GM18511 (cell line): Measurements from ENCODE around the gene ZFP57.

Source experiments
- ATAC-seq: cut with Tn5 transposase; IDR thresholded peaks from one replicate; pipeline ENCODE4 v1.9.1; 2021; ENCODE audit warnings: mild to moderate bottlenecking, moderate library complexity; ENCODE audit not compliant: unreplicated experiment

Gene ZFP57

DNA sequence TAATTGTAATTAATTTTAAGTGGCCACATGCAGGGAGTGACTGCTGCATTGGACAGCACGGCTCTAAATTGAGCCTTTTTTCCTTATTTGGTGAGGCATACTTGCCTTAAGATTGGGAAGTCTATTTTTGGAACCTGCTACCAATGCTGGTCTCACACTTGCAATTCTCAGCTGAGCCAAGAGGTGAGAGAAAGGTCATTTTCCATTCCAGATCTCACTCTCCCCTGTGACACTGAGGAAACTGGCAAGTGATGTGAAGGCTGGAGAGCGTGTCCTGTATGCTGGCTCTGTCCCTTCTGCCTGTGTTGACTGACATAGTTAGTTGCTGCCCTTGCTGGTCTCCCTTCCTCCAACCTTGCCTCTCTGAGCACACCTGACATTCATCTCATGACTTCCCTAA lies 24.8 kb downstream of the ZFP57 start:
- no peak for ATAC-seq

DNA sequence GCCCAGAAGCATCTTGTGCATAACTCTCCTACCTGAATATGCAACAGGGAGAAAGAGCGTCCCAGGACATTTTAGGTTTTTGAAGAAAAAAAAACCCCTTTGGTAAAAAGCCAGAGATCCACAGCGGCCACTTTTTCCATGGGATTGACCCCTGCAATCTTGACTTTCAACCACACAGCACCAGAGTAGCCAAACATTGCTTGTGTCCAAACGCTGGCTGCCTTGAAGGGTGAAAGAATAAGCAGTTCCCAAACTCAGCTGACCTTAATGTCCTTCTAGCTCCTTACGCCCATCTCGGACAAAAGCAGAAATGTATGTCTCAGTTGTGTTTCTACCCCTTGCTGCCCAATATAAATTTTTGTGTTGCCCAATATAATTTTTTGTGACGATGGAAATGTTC lies 25.3 kb downstream of the ZFP57 start:
- ATAC-seq = no peak

DNA sequence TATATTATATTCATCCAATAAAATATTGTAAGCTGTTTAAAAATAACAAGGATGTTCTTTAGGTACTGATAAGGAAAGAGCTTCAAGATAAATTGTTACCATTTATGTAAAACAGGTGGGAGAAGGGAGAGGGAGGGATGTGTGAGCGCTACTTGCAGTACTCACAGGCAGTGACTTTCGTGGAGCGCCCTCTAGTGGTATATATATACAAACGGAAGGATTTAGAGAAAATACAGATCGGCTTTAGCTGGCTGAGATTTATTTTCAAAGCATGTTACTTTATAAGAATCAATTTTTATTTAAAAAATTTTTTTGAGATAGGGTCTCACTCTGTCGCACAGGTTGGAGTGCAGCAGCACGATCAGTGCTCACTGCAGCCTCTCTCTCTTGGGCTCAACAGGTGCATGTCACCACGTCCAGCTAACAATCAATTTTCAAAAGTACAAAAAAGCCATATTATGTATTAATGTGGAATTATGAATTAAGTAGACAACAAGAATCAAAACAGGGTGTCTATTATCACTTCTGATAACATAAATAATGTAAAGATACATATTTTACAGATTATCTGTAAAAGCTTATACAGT lies 27.4 kb downstream of the ZFP57 start:
- ATAC-seq = no peak

DNA sequence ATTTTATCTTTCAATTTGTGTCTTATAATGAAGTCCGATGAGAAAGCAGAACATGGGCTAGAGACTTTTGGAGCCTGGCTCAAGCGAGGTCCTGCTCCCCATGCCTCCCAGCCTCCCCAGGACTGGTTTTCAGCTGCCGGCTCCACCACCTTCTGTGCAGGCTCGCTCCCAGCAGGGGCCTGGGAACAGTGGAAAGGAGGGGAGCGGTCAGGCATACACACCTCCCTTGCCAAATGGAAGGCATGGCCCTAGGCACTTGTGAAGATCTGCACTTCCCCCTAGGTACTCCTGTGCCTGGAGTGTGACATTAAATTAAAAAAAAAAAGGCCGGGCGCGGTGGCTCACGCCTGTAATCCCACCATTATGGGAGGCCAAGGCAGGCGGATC lies 28.8 kb downstream of the ZFP57 start:
- ATAC-seq = no peak

DNA sequence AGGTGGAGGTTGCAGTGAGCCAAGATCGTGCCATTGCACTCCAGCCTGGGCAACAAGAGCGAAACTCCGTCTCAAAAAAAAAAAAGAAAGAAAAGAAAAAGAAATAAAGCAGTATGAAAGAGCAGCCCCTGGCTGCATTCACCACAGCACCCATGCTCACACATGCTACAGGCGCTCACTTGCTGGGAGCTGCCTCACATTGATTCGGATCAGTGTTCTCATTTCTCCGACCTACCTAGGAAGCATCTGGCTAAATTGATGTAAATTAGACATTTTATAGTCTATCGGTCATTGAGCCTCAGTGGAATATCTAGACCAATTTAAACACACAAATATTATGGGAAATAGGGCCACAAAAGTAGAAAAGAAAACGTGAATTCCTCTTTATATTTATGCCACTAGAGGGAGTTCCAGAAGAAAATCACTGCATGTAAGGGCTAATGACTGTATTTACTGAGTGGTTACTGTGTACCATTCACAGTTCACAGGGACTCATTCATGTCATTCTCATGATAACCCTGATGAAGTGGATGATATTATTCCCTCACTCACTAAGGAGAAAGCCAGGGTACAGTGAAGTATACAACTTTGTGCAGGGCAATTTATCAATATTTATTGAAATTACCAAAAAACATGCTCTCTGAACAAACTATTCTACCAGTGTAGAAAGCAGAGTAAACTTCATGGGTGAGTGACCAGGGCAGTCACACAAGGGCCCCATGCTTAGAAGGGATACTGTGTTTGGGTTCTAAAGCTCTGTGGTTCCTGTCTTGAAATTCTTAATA lies 29.3 kb downstream of the ZFP57 start:
- no peak for ATAC-seq

DNA sequence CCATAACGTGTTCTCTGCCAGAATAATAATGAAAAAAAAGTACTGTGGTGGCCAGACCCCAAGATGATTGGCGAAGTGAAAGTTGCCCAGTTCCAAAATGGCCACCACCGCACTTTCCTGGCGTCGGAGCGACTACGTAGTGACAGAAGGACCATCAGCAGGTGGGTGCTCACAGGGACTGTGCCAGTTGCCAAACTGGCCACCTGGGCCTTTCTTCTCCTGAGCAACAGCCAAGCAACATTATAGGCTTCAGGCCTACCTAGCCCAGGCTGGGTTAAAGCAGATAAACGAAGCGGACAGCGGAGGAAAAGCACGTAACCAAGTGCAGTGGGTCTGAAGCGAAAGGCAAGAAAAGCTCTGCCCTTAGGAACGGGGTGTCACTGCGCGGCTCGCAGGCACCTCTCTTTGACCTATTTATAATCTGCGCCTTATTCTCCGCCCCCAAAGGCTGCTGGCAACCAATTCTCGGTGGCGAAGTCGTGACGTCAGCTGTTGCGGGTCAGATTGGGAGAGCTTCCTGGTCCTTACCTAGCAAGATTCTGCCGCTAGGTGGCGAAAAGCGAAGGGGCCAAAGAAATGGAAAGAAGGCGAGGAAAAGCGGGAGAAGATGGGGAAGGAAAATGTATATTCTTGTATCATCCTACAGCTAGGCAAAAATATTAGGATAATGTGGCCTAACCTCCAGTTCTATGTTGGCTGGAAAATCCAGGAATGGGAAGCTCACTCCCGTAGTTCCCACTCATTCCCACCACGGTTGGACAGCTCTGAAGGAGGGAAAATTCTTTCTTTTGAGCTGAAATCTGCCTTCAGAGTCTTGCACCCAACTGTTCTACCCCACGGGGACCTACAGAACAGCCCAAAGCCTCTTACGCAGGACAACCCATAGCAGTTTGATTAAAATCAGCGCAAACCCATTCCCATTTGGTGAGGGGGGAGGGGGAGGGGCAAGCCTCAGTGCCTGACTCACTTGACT lies 31.0 kb downstream of the ZFP57 start:
- peak; percentile 94 for ATAC-seq

DNA sequence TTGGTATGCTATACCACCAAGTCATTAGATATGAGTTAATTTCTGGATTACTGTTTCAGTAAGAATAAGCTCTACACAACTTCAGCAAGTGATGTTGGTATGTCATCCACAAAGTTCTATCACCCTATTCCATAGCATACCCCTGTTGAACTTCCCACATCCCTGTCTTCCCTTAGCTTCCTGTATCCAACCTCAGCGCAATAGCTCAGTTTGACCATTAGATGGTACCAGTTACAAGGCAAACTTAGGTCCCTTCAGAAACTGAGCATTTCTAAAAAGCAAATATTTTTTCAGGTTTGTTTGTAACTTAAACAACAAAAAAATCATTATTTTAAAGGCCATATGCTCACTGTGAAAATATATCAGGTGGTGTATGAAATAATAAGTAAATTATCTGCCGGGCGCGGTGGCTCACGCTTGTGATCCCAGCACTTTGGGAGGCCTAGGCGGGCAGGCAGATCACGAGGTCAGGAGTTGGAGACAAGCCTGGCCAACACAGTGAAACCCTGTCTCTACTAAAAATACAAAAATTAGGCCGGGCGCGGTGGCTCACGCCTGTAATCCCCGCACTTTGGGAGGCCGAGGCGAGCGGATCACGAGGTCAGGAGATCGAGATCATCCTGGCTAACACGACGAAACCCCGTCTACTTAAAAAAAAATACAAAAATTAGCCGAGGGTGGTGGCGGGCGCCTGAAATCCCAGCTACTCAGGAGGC lies 32.9 kb downstream of the ZFP57 start:
- ATAC-seq = no peak

DNA sequence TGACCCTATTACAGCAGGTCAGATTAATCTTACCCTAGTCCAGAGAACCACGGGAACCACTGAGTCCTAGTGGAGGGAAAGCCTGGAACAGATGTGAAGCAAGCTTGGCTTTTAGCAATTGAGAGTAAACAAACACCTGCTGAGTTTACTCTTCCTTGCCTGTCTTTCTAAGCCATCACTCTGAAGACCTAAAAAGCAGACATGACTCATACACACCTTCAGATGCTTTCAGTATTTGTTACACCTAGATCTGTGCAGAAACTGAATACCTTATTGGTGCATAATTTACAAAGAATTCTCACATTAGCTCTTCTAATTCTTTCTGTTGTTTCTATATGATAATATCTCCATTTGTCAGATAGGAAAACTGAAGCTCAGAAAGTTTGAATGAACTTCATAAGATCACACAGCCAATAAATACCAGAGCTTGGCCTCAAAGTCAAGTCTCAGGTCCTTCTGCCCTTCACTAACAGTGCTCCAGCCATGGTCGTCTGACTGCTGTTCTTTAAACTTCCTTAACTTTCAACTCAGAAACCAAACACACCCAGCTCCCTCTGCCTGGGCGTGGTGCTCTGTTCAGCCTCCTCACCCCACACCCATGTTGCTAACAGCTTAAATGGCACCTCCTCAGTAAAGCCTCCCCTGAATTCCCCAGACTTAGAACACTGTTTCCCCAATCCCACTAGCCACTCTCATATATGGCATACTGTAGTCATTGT lies 39.4 kb downstream of the ZFP57 start:
- ATAC-seq = no peak

DNA sequence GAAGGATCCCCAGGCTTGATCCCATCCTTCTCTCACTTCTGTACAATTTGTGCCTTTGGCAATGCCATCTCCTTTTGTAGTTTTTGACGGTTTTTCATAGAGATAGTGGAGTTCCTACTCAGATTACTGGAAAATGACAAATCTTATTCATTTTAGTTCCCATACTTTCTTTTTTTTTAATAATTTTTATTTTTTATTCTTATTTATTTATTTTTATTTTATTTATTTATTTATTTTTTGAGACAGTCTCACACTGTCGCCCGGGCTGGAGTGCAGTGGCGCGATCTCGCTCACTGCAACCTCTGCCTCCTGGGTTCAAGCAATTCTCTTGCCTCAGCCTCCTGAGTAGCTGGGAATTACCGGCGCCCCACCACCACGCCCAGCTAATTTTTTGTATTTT lies 43.7 kb downstream of the ZFP57 start:
- ATAC-seq = no peak

DNA sequence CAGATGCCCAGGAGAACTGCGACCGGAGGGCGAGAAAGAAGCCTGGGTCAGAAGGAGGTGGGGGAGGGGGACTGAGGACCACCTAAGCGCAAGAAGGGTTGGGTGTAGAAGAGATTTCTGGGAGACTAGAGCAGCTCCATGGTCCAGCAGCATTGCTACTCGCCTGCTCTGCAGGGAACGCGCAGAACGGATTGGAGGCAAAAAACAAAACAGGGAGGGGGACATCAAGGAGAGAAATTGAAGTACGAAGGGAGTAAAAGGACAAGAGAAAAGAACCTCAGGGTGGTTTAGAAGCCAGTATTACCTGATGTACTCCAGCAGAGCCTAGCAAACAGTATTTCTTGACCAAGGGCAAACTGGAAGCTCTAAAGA lies 47.4 kb downstream of the ZFP57 start:
- ATAC-seq = no peak

DNA sequence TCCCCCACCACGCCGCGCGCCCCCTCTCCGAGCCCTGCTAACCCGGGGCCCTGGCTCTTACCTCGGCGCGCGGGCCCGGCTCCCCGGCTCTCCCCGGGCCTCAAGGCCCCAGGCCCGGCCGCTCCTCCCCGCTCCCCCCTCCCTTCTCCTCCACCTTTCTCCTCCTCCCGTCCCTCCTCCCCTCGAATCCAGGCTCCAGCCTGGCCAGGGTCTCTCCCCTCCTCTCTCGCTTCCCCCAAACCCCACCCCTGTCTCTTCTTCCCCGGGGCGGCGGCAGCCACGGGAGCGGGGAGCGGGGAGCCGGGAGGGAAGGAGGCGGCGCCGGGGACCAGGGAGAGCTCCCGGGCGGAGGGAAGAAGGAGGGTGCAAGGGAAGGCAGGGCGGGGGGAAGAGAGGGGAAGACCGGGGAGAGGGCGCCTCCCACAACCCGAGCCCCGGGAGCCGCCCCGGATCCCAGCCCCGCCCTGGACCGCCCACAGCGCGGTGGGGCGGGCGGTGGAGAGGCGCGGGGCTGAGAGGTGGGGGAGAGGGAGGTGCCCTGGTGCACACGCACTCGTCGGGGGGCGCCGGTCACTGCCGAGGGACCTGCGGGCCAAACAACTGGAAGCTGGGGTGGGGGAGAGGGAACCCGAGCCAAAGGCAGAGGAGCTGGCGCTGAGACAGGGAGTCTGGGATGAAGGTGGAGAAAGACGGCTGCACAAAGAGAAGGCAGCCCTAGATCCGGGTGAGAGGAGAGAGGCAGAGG lies 48.0 kb downstream of the ZFP57 start, which contains the start of gene GABBR1:
Gene GABBR1, minus strand, starts transcription at position 395 of the 745 bp plus-strand sequence. CDS start 798 bp downstream, outside the sequence.
- ATAC-seq = peak; percentile 79

DNA sequence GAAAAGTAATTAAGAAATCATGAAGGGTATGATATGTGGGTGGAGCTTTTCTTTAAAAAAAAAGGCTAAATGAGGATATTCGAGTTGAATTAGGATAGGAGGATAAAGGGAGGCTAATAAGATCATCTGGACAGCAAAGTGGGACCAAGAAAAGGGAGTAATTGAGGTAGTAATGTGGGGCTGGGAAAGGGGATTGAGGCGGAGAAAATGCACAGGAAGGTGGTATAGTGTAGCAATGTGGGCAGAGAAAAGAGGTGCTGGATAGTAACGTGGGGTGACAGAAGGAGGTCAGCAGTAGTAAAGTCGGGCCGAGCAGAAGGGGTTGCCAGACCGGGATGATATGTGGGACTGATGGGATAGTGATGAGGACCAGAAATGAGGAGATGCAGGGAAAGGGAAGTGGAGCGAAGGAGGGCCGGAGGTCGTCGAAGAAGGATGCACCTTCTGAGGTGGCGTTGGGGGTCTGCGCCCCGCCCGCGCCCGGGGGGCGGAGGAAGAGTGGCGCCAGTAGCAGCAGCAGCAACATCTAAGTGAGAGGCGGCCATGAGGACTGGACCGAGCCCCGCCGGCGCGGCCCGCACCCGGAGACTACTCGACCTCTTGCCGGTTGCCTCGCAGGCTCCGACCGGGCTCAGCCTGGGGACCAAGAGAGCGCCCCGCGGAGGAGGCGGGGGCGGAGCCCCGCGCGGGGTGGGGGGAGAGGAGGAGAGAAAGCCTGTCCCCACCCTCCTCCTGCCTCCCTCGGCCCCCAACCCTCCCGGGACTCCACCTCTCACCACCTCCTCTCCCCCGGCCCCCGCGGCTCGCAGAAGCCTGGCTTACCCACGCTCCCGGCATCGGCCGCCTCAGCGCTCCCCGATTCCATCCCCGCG lies 48.9 kb downstream of the ZFP57 start:
- ATAC-seq = peak; percentile 29

DNA sequence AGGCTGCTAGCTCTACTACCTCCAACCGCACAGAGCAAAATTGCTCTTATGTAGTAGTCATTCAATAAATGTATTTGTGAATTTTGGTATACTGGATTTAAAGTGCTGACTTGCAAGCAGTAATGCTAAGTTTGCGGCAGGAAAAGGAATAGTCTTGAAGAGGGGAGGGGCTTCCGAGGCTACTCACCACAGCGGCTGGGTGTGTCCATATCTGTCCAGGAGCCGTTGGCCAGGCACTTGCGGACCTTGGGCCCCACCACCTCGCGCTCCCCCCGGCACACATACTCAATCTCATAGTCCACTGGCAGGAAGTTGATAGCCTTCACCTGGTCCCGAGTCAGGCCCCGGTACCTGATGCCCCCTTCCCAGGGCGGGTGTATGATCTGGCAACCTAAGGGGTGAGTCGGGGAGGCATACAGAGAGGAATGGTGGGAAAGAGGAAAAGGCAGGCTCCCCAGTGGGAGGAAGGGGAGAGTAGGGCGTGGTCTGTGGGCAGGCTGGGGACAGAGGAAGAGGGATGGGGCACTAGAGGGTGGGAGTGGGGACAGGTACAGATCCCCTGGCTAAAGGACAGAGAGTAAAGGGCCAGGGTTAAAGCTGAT lies 49.6 kb downstream of the ZFP57 start:
- ATAC-seq = no peak

DNA sequence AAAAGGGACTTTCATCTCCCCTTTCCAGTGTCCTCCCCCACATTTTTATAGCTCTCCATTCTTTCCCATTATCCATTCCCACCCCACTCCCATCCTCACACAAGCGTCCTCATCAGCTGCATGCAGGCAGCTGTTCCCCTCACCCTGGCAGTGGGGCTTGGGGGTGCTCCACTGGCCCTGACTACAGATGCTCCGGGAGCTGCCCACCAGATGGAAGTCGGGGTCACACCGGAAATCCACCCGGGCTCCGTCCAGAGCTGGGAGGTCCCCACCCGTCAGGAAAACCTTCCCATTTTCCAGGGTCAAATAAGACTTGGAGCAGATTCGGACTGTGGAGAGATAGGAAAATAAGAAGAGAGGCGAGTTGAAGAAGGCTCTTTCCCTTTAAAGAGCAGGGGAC lies 50.6 kb downstream of the ZFP57 start:
- ATAC-seq = no peak

DNA sequence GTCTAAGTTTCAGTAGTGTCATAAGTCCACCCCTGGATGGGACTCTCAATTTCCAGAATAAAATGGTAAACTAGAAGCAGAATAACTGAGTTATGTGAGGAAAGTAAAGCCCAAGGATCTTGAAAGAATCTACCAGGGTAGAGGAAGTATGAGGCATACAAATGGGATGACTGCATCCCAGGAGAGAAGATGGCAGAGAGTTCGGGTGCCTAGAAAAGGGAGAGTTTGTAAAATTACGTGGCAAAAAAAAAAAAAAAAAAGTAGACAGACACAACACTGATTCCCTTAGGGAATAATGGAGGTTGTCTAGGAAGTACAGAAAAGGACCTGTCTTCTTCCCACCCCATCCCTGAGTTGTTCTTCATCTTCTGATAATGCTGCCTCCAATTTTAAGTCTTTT lies 51.4 kb downstream of the ZFP57 start:
- no peak for ATAC-seq

DNA sequence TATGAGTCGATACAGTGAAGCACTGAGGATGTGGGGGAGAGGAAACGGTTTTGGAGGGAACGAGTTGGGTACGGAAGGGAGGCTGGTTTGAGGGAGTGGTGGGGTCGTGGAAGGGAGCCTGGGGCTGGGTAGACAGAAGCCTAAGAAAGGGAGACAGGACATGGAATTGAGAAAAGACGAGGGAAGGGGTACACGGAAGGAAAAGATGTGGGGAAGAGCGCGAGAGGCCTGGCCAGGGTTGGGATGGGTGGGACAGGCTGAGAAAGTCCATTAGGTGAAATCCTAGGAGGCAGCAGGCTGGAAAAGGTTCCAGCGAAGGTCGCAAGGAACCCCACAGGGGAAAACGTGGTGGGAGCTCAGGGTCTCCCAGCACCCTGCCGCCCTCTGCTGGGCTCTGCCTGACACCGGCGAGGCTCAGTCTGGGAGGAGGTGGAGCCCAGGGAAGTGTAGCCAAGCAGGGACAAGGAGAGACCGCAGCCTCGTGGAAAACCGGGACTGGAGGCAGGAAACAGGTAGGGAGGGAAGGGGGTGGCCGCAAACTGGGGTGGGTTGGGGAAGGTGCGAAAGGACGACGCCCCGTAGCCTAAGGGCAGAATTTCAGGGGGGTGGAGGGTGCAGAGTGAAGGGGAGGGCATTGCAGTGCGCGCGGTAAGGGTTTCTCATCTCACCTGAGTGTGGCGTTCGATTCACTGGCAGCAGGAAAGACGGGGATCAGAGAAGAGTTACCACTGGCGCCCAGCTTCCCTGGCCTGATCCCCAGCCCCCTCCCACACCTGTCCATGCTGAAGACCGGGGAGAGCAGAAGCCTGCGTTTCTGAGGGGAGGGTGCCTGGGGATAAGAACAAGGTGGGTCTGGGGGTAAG lies 52.3 kb downstream of the ZFP57 start:
- peak; percentile 39 for ATAC-seq

DNA sequence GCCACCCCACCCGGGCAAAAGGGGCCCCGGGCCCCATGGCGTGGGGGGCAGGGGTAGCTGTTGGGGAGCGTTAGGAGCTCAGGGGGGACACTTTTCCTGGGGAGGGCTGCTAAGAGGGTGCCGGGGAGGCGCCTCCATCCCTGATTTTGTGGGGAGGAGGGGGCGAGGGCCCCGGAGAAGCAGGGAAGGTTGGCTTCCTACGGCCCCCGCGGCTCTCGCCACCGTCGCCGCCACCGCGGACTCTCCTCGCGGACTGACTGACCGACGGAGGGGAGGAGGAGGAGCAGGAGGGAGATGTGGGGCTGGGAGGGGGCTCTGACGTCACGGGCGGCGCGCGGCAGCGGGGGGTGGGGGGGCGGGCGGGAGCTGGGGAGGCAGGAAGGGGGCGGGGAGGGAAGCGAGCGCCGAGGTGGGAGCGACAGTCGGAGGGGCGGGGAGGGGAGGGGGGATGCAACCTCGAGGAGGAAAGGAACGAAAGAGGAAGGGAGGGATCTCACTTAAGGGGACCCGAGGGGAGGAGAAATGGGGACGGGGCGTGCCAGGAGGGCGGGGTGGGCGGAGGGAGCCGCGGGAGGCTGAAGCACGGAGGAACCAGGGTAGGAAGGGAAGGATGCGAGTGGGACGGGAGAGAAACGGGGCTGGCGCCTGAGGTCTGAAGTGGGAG lies 53.1 kb downstream of the ZFP57 start:
- ATAC-seq = no peak
